GM15510 (cell line): ENCODE measurements around the gene MINDY2.

Experiments used
- POLR2A ChIP-seq: IDR thresholded peaks from 3 replicates; pipeline ENCODE4 v1.6.1; 2011; ENCODE audit warnings: borderline replicate concordance; ENCODE audit not compliant: insufficient read length; ENCODE audit errors: extremely low read depth

MINDY2 gene

GRCh38 chr15:58854593-58854992 lies 83.5 kb downstream of the MINDY2 start:
- no peak for TF ChIP-seq POLR2A

DNA sequence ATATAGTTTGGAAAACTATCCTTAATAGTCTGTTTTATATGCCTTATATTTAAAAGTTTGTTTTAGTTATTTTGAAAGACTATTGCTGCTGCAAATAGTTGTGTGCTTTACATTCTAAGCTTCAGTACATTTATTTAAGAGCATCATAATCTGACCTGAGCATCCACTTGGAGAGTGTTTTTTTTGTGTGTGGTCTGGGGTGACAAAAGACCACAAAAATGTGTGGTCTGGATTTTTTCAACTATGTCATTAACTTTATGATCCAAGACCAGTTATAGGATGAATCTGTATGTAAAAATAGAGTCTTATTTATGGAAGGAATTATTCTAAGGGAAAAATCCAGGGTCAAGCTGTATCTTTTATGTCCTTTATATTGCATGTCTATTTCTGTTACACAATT lies 85.0 kb downstream of the MINDY2 start:
- TF ChIP-seq POLR2A, result no peak

- TF ChIP-seq POLR2A, result no peak
Observed at GRCh38 chr15:58862326-58862725, 91.2 kb downstream of the MINDY2 start.

DNA sequence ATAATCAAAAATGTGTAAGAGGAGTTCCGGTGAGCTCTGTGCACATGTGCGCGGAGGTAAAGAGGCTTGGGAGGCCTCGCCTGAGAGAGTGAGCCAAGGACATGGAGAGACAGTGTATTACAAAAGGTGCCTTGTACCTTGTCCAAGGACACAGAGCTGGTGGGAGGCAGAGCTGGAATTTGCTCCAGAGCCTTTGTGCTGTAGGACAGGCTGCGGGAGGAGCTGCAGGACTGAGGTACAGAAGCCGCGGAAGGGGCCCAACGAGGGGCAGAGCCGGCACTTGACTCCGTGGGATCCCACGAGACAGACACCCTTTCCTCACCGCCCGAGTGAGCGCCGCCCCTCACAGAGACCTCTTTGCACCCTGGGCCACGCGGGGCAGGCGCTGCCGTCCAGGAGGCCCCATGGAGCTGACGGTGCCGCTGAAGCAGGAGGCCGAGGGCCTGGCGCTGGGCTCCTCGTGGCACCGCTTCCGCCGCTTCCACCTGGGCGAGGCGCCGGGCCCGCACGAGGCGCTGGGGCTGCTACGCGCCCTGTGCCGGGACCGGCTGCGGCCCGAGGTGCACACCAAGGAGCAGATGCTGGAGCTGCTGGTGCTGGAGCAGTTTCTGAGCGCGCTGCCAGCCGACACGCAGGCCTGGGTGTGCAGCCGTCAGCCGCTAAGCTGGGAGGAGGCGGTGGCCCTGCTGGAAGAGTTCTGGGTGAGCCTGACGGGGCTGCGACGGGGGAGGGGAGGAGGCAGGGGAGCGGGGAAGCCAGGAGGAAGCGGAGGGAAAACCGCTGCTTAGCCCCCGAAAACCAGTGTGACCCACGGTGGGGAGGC lies 93.7 kb downstream of the MINDY2 start:
- no peak for TF ChIP-seq POLR2A

DNA sequence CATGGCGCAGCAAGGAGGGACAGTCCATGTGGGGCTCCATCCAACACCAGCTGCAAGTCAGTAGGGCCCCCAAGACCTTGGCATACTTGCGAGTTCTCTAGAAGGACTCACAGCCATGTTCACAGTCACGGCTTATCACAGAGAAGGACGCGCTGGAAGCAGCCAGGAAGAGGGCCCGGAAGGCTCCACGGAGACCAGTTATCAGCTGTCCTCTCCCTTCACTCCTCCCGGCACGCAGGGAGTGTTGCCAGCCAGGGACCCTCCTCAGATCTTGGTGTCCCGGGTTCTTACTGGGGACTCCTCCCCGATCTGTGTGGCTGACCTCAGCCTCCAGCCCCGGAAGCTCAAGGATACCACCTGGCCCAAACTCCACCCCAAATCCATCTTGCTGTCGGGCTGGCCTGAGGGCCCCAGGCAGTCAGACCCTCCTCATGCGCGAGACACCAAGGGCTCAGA lies 94.4 kb downstream of the MINDY2 start:
- no peak for TF ChIP-seq POLR2A

DNA sequence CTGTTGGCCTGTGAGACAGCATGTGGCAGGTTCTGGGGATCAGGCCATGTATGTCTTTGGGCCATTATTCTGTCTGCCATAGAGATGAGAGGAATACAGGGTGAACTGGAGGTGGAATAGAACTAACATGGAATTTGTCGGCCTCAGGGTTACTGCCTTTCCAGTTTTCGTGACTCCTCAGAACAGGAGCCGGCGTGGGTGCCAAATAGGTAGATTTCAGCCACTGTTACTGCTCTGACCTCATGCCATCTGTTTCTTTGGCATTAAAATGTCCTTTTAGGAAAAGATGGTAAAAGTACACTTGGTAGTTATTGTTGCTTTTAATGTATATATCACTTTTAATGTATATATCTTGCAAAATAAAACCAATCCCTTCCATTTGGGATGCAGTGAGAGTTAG lies 96.8 kb downstream of the MINDY2 start:
- no peak for TF ChIP-seq POLR2A

DNA sequence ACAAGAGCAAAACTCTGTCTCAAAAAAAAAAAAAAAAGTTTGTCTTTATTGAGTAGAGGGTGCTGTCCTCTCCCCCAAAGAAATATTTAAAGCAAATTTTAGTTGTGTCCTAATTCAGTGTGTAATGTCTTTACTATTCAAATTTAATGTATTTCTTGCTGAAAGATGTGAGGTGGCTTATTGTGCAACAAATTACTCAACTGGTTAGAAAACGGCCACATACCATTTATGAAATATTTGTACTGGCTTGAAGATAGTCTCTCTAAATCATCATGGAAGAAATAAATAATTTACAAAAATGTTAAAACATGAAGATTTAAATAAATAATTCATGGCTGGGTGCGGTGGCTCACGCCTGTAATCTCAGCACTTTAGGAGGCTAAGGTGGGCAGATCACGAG lies 99.3 kb downstream of the MINDY2 start:
- TF ChIP-seq POLR2A, result no peak

DNA sequence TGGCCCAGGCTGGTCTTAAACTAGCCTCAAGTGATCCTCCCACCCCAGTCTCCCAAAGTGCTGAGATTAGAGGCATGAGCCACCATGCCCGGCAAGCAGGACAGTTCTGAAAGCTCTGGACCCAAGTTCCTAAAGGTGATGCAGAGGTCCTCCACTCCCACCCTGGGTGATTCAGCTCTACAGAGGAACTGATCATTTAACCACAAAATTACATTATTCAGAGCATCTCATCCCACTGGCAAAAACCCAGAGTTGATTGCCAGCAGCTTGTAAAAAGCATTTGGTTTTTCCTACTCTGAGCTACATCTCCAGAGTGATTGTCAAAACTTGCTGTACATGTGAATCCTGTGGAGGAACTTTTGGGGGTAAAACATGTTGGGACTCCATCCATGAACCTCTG lies 102.2 kb downstream of the MINDY2 start:
- no peak for TF ChIP-seq POLR2A

- no peak for TF ChIP-seq POLR2A
Observed at GRCh38 chr15:58875343-58875742, 104.2 kb downstream of the MINDY2 start.

DNA sequence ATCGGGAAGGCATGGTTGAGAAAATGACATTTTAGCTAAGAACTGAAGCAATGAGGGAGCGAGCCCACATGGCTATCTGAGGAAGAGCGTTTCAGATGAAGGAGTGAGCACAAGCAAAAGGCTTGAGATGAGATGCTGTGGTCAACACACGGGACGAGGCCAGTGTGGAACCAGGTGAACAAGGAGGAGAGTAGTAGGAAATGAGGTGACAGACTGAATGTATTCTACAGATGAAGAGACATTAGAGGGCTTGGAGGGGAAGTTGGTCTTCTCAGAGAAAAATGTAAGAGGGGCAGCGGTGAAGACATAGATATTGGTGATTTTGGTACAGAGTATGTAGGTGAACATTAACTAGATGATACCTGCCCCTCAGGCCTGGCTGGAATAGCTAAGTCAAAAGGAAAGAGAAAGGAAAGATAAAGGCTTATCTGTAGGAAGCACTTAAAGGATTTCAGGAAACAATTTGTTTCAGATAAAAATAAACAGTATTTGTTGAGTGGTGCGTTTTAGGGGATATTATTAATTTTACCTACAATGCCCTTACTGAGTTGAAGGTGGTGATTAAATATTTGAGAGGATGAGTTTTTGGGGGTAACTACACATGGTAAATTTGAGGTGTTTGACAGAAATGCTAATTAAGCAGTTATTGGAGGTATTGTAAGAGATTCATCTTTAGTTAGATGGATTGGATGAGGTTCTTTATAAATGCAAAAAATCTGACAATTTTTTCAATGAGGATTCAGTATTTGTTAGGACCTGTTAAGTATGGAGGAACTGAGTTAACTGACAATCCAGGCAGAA lies 105.4 kb downstream of the MINDY2 start:
- no peak for TF ChIP-seq POLR2A

GRCh38 chr15:58877999-58878825 lies 107.1 kb downstream of the MINDY2 start:
- TF ChIP-seq POLR2A, result no peak

DNA sequence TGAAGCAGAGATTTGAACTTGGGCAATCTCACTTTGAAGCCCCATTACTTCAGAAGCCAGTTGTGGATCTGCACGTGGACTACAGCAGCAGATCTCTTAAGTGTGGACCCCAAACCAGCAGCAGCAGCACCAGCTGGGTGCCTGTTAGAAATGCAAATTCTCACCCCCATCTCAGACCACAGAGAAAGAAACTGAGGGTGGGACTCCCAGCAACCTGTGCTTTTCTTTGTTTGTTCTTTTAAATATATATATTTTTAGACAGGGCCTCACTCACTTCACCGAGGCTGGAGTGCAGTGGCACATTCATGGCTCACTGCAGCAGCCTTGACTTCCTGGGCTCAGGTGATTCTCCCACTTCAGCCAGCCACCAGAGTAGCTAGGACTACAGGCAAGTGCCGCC lies 109.2 kb downstream of the MINDY2 start:
- TF ChIP-seq POLR2A, result no peak

DNA sequence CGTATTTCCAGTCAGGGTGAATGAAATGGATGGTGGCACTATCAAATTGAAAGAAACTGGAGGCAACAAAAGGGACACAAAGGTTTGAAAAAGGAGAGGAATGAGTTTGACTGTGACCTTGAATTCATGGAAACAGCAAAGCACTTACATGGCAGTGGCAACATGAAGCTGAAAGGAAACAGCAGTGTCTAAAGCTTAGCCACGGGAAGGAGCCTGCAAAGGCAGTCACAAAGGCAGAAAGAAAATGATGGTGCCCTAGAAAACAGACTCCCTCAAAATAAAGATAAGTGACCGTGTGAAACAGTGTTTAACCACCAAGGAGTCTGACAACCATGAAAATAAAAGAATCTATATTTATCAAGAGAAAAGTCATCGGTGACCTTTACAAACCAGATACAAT lies 111.1 kb downstream of the MINDY2 start:
- no peak for TF ChIP-seq POLR2A

DNA sequence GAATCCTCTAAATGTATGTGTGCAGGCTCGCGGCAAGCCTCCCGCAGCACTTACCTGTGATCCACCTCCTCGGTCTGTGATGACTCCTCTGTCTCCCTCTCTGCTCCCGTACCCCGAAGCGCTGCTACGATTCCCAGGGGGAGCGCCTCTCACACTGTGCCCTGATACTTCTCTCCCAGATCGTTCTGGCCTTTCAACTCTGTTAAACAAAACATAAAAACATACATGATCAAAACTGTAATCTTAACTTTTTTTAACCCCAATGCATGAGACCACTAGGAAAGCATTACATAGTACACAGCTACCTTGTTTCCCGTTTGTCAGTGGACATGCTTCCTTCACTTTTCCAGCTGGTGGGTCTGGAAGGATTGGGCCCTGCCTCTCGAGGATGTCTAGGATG lies 115.8 kb downstream of the MINDY2 start:
- TF ChIP-seq POLR2A, result no peak

GRCh38 chr15:58889363-58889762 lies 118.3 kb downstream of the MINDY2 start:
- TF ChIP-seq POLR2A, result no peak
